IMR-90 (cell line): ENCODE results near the gene ARAP3. TPM values are rescaled to one million over a fixed set of nuclear protein-coding genes. Genes with fewer than 3 reads are reported as not detected.

ENCODE experiments used
- ATAC-seq: fragments of 200-7000 bp; cut with Tn5 transposase; 2 replicates; pipeline ENCODE4 v1.9.1; 2020; ENCODE audit warnings: low read depth, mild to moderate bottlenecking, moderate library complexity
- BruUV-seq: library from RNA; stranded (reverse); fragments of 400-500 nt; replicated peaks from 2 replicates; lab custom pipeline; 2021; lab: Mats Ljungman, UMichigan
- CTCF ChIA-PET: fragments of 300-600 bp; formaldehyde crosslinking; extraction: SDS; loops from one replicate; lab custom pipeline; 2021; ENCODE audit warnings: antibody characterized with exemption; lab: Yijun Ruan, JAX
- POLR2A ChIA-PET: fragments of 300-600 bp; sonication (Branson Sonifier 250); formaldehyde crosslinking; loops from one replicate; lab custom pipeline; 2022; ENCODE audit warnings: antibody characterized with exemption; ENCODE audit not compliant: unreplicated experiment; lab: Charles Lee
- DNase-seq: peaks from one replicate; pipeline ENCODE4 v3.0.0; 2013
- H2AFZ ChIP-seq: replicated peaks from 2 replicates; pipeline ENCODE3; 2013; ENCODE audit warnings: low read length, mild to moderate bottlenecking; ENCODE audit not compliant: poor library complexity
- H2AK5ac ChIP-seq: 2 replicates; pipeline ENCODE4 v1.6.1; 2013; ENCODE audit warnings: low read depth, low read length, inconsistent platforms
- H2AK9ac ChIP-seq: replicated peaks from 2 replicates; pipeline ENCODE3; 2013; ENCODE audit warnings: mild to moderate bottlenecking, low read depth, low read length, moderate library complexity; ENCODE audit not compliant: poor library complexity
- H2BK120ac ChIP-seq: 2 replicates; pipeline ENCODE4 v1.6.1; 2013; ENCODE audit warnings: low read depth, low read length, inconsistent platforms
- H2BK15ac ChIP-seq: 3 replicates; pipeline ENCODE4 v1.6.1; 2013; ENCODE audit warnings: low read depth, low read length, inconsistent platforms
- H2BK20ac ChIP-seq: 2 replicates; pipeline ENCODE4 v1.6.1; 2013; ENCODE audit warnings: low read depth, mild to moderate bottlenecking, inconsistent platforms, low read length, moderate library complexity
- H2BK5ac ChIP-seq: 2 replicates; pipeline ENCODE4 v1.6.1; 2013; ENCODE audit warnings: mild to moderate bottlenecking, low read depth, low read length, inconsistent platforms; ENCODE audit not compliant: poor library complexity, severe bottlenecking
- H3K14ac ChIP-seq: replicated peaks from 2 replicates; pipeline ENCODE4 v1.6.1; 2013; ENCODE audit warnings: low read depth, low read length, inconsistent platforms
- H3K18ac ChIP-seq: 2 replicates; pipeline ENCODE4 v1.6.1; 2013; ENCODE audit warnings: low read depth, low read length, control low read depth
- H3K23ac ChIP-seq: 2 replicates; pipeline ENCODE4 v1.6.1; 2013; ENCODE audit warnings: low read depth, low read length, inconsistent platforms
- H3K27ac ChIP-seq: 2 replicates; pipeline ENCODE4 v1.5.1; 2013; ENCODE audit warnings: mild to moderate bottlenecking, control low read depth, low read length; ENCODE audit not compliant: insufficient read depth
- H3K27me3 ChIP-seq: 2 replicates; pipeline ENCODE4 v1.6.1; 2013; ENCODE audit warnings: low read length; ENCODE audit not compliant: control insufficient read depth, insufficient read depth
- H3K36me3 ChIP-seq: 2 replicates; pipeline ENCODE4 v1.6.1; 2013; ENCODE audit warnings: low read length, mixed read lengths; ENCODE audit not compliant: control insufficient read depth, insufficient read depth
- H3K4ac ChIP-seq: 2 replicates; pipeline ENCODE4 v1.6.1; 2013; ENCODE audit warnings: low read depth, low read length, inconsistent platforms
- H3K4me1 ChIP-seq: 2 replicates; pipeline ENCODE4 v1.6.1; 2013; ENCODE audit warnings: low read length, mixed read lengths; ENCODE audit not compliant: control insufficient read depth, insufficient read depth
- H3K4me2 ChIP-seq: 2 replicates; pipeline ENCODE4 v1.6.1; 2013; ENCODE audit warnings: low read depth, mild to moderate bottlenecking, control low read depth, low read length, moderate library complexity
- H3K4me3 ChIP-seq: 2 replicates; pipeline ENCODE4 v1.5.1; 2013; ENCODE audit warnings: low read depth, mild to moderate bottlenecking, control low read depth, low read length, moderate library complexity; ENCODE audit not compliant: insufficient read depth
- H3K56ac ChIP-seq: 2 replicates; pipeline ENCODE4 v1.6.1; 2013; ENCODE audit warnings: low read length, inconsistent platforms; ENCODE audit not compliant: insufficient read depth; ENCODE audit errors: extremely low read depth
- H3K79me1 ChIP-seq, 2 experiments: 2 replicates each; pipeline ENCODE4 v1.6.1; 2013; ENCODE audit warnings: low read length in 2 of 2, inconsistent platforms in 1 of 2, low read depth in 1 of 2
- H3K9ac ChIP-seq: 2 replicates; pipeline ENCODE4 v1.6.1; 2013; ENCODE audit warnings: low read depth, low read length, control low read depth
- H3K9me1 ChIP-seq: 2 replicates; pipeline ENCODE4 v1.6.1; 2013; ENCODE audit warnings: low read length, inconsistent platforms; ENCODE audit not compliant: insufficient read depth
- H3K9me3 ChIP-seq: 2 replicates; pipeline ENCODE4 v1.6.1; 2013; ENCODE audit warnings: low read length; ENCODE audit not compliant: control insufficient read depth, insufficient read depth
- H4K20me1 ChIP-seq: 2 replicates; pipeline ENCODE4 v1.6.1; 2013; ENCODE audit warnings: low read length, inconsistent platforms; ENCODE audit not compliant: insufficient read depth
- H4K5ac ChIP-seq: 2 replicates; pipeline ENCODE4 v1.6.1; 2013; ENCODE audit warnings: mild to moderate bottlenecking, low read depth, low read length, control low read depth
- H4K8ac ChIP-seq, 2 experiments: 2 replicates each; pipeline ENCODE4 v1.6.1; 2013; ENCODE audit warnings: low read depth in 2 of 2, low read length in 2 of 2, control low read depth in 1 of 2, inconsistent platforms in 1 of 2
- H4K91ac ChIP-seq: 2 replicates; pipeline ENCODE4 v1.6.1; 2013; ENCODE audit warnings: low read depth, low read length, inconsistent platforms; ENCODE audit not compliant: insufficient read depth
- BHLHE40 ChIP-seq: fragments of 150-350 bp; IDR thresholded peaks from 2 replicates; pipeline ENCODE4 v1.6.1; 2016; ENCODE audit warnings: mild to moderate bottlenecking, low read depth, low read length
- CHD1 ChIP-seq: IDR thresholded peaks from 2 replicates; pipeline ENCODE4 v1.6.1; 2012; ENCODE audit warnings: low read depth, low read length, improper control_type of control experiment
- MAZ ChIP-seq: IDR thresholded peaks from 2 replicates; pipeline ENCODE4 v1.6.1; 2012; ENCODE audit warnings: low read depth, mild to moderate bottlenecking, low read length, improper control_type of control experiment, moderate library complexity, borderline replicate concordance
- MXI1 ChIP-seq: IDR thresholded peaks from 2 replicates; pipeline ENCODE4 v1.6.1; 2012; ENCODE audit warnings: low read depth, mild to moderate bottlenecking, low read length, moderate library complexity, borderline replicate concordance
- RFX5 ChIP-seq: IDR thresholded peaks from 2 replicates; pipeline ENCODE4 v1.8.0; 2012; ENCODE audit warnings: low read depth, mild to moderate bottlenecking, low read length, moderate library complexity
- SMC3 ChIP-seq: fragments of 150-350 bp; IDR thresholded peaks from 2 replicates; pipeline ENCODE4 v1.6.1; 2016; ENCODE audit warnings: low read depth, mild to moderate bottlenecking, antibody characterized with exemption, low read length, moderate library complexity
- WGBS, 2 experiments: methylation state at CpG; one replicate each; pipeline versions ENCODE4 v1.1.5 to v1.1.7; 2013; ENCODE audit warnings: missing lambda C conversion rate in 2 of 2; ENCODE audit not compliant: insufficient read length in 1 of 2; ENCODE audit errors: extremely low coverage in 2 of 2; 5-methylcytosine and 5-hydroxymethylcytosine counted together
- dilution Hi-C: fragments of 300-500 bp; cut with HindIII; formaldehyde crosslinking; loops from one replicate; pipeline ENCODE4 v1.14.3; 2018; ENCODE audit warnings: low sequenced_read_pairs; ENCODE audit not compliant: unreplicated experiment
- in situ Hi-C: fragments of 300-500 bp; cut with MboI; formaldehyde crosslinking; loops from 3 replicates; pipeline ENCODE4 v1.14.3; 2019; ENCODE audit warnings: low sequenced_read_pairs, inconsistent platforms, mixed read lengths
- intact Hi-C: fragments of 100-400 bp; cut with micrococcal nuclease; formaldehyde crosslinking; loops from 2 replicates; pipeline ENCODE4 v1.10.0; 2022
- polyA plus RNA-seq, 3 experiments: library from polyadenylated mRNA; depleted of rRNA; stranded (reverse); fragments of >200 nt; gene quantifications; 2 replicates each; pipeline ENCODE4 v1.2.3, GENCODE V29; 2012; ENCODE audit warnings: low replicate concordance in 1 of 3
- total RNA-seq: library from RNA; depleted of rRNA; stranded (reverse); fragments of >200 nt; gene quantifications from 2 replicates; pipeline ENCODE4 v1.2.3, GENCODE V29; 2012
- TF ChIP-seq, protein P1 (sequence below): fragments of 150-350 bp; IDR thresholded peaks from 2 replicates; pipeline ENCODE4 v1.6.1; 2017; ENCODE audit warnings: mild to moderate bottlenecking, antibody characterized with exemption, low read length, low read depth

The ARAP3 gene
- total and polyA plus RNA-seq, 2 of the 4 experiments (the other 2 are of a cell fraction) = 2.2 to 6.9 TPM

DNA sequence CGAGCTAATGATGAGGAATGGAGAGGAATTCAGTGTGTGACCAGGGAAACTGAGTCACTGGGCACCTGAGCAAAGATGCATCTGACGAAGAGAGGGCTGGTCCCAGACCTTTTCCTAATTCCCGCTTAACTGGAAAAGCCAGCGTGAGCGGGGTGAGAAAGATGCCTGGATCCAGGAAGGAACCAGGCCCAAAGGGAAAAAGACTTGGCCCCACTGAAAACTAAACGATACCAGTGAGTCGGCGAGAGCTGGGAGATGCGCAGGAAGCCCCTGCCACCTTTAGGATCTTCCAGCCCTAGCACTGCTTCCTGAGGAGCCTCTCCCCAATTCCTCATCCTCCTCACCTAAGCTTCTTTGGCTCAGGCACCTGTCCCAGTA lies 30.3 kb downstream of the ARAP3 start:
- intact Hi-C loops = no loop called here

More for the DNA sequence above, 30.3 kb downstream of the ARAP3 start:
- BruUV-seq = no TSS peak
- Histone ChIP-seq H3K4me1 (peaks cover 13% of the 10 kb centered on the region; the same call in 1 of the 2 replicates), H3K9me3 (no peaks in the 10 kb centered on the region), H2BK15ac (peak overlapping the region; percentile 36; the same call in 1 of the 3 replicates), H4K20me1 (peaks cover 3% of the 10 kb centered on the region; the same call in 1 of the 2 replicates), H3K27me3 (no peaks in the 10 kb centered on the region), H3K56ac (no peak overlapping the region), H4K91ac (no peak overlapping the region; the same call in 1 of the 2 replicates), H3K9ac (peak overlapping the region; percentile 62), H2BK5ac (no peak overlapping the region), H3K36me3 (peaks cover 25% of the 10 kb centered on the region), H3K4me3 (peak overlapping the region; percentile 78), H3K27ac (no peak overlapping the region; the same call in 1 of the 2 replicates), H3K23ac (no peak overlapping the region), H2AK9ac (peak overlapping the region; percentile 56), H2BK20ac (no peak overlapping the region), H4K8ac (peak overlapping the region; percentile 72 to 98; a peak in 3 of 4 replicates), H2AFZ (peak overlapping the region; percentile 59), H3K14ac (0 out of 2 replicates have a peak overlapping the region, but pooled peaks have one; percentile 71), H3K4me2 (peak overlapping the region; percentile 81), H3K18ac (peak overlapping the region; percentile 40; the same call in 1 of the 2 replicates), H3K9me1 (no peaks in the 10 kb centered on the region; the same call in 1 of the 2 replicates), H2AK5ac (peak overlapping the region; percentile 92), H4K5ac (peak overlapping the region; percentile 87; the same call in 1 of the 2 replicates), H3K4ac (peak overlapping the region; percentile 57), H2BK120ac (0 out of 2 replicates have a peak overlapping the region, but pooled peaks have one; percentile 1), H3K79me1 (peaks cover 10 to 17% of the 10 kb centered on the region in 2 experiments)
- TF ChIP-seq, protein P1, sequence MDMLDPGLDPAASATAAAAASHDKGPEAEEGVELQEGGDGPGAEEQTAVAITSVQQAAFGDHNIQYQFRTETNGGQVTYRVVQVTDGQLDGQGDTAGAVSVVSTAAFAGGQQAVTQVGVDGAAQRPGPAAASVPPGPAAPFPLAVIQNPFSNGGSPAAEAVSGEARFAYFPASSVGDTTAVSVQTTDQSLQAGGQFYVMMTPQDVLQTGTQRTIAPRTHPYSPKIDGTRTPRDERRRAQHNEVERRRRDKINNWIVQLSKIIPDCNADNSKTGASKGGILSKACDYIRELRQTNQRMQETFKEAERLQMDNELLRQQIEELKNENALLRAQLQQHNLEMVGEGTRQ = no peak
- TF ChIP-seq SMC3 = no peak
- TF ChIP-seq CHD1 = no peak
- TF ChIP-seq BHLHE40 = no peak
- no peak for TF ChIP-seq RFX5
- no peak for TF ChIP-seq MAZ
- no peak for TF ChIP-seq MXI1
- DNase-seq (no peak), ATAC-seq (no peak)
- ChIA-PET CTCF (no interaction called here), POLR2A (no interaction called here)
- WGBS, 2 experiments = 66% methylated on average over 8 of the region's 9 CpGs; no CpG with 5 or more reads in 1 of the 2 experiments
- dilution Hi-C loops = no loop called here
- in situ Hi-C loops = no loop called here
